ENCODE data around the gene HEATR5B.
"Not testable (repeated sequence)": the region's sequence is repeated elsewhere in the genome, so short reads cannot be mapped to it uniquely, and the experiment has no call there.

Gene HEATR5B

DNA sequence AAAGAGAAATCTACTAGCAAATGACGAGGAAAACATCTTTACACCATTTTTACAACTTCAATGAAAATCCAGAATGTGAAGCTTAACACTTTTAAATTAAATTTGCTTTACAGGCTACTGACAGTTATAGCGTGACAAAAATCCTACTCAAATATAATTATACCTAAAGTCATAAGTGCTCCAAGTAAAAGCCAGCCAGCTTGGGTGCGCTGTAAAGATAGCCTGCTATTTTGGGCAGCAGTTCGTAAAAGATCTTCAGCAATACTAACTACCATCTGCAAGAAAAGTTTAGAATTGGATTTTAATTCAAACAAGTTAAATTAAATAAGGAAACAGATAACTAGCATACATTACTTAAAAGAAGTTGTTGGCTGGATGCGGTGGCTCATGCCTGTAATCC, 22.4 kb downstream of the HEATR5B start:
- no peak for DNase-seq

DNA sequence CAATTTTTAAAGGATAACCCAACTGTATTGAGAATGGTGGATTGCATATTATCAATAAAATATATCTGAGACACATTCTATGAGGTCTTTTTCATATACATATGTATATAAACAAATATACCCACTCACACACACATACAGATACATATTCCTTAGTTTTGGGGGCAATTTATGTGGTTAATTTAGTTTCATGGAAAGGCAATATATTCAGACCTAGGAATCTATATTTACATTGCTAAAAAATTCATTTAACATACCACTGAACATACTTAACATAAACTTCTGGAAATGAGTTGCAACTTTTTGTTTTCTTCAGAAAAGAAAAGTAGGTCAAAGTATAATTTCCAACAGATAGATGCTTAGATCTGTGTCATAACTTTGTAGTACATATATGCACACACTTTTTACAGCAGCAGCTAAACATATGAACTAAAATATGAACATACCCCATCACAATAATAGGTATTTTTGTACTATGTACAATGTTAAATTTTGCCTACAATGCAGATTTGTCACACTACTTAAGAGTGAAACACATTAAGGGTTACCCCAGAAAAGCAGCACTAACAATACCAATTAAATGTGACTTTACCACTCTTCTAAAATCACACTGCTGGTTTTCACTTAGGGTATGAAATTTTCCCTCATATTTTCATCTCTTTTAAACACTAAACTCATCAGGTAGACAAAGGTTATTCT, 23.0 kb downstream of the HEATR5B start:
- DNase-seq = no peak

DNA sequence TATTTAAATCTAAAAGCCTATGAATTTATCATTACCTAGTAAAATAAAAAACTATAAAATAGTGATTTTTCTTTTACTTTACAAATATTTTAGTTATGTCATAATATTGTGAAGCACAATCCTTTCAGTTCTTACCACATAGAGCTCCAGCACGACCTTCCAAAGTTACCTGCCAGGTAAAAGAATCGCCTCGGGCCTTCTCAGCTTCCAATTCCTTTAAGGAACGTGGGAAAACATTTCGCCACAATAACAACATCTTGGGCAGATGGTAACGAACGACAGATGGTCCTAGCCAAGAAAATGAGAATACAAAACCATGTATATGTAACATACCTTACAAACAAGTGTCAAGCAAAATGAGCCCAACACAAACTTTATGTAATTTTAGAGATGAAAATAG, 23.7 kb downstream of the HEATR5B start:
- DNase-seq = no peak

DNA sequence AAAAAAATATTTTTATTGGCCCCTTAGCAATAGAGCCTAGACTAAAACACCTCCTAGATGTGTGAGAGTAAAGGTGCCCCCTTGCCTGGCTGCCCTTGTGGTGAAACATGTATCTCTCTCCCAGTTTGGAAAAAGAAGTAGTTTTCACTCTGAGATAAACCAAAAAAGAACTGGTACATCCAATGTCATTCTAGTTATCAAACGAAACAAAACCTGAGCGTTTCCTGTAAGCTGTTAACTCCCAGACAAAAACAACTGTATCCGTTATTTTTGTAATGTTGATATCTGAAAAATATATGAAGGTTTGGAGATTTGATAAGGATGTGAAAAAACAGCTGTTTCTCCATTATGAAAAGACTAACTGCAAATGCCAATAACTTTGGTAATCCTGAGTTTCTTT, 24.3 kb downstream of the HEATR5B start:
- DNase-seq = no peak

DNA sequence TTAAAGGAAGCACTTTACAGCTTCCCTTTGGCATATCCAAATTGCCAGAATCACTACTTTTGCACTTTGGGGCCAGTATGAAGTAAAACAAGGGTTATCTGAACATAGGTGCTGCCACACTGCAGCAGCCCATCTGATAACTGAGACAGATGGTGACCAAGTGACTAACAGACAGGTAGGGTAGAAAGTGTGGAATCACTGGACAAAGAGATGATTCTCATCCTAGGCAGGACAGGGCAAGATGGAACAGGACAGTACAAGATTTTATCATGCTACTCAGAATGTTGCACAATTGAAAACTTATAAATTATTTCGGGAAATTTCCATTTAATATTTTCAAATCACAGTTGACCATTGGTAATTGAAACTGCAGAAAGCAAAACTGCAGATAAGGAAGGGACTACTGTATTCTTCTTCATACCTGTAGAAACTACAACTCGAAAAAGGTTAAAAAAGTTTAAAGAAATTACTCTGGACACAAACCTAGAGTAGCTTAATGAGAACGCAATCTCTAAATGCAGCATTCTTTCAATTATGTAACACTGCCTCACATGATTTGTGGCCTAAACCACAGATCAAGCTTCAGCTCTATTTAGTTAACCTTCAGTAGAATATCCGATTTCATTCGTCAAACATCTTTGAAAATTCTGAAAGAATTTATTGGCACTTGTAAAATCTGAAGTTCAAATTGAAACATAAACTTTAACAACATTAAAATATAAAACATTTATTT, 31.4 kb downstream of the HEATR5B start:
- DNase-seq = no peak

DNA sequence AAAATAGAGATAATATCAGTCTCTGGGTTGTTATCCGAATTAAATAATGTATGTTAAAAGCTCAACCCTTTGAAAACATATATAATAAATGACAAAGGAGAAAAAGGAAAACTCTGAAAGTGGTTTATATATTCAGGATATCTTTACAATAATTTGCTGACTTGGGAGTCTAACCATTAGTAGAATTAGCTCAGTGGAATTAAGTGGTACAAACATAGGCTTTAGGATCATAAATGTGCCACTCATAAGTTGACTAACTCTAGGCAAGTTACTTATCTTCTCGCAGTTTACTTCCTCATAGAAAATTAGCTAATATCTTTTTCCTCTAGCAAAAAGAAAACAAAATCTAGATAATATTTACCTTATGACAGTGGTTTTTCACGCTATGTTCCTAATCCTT, 44.6 kb downstream of the HEATR5B start:
- no peak for DNase-seq

DNA sequence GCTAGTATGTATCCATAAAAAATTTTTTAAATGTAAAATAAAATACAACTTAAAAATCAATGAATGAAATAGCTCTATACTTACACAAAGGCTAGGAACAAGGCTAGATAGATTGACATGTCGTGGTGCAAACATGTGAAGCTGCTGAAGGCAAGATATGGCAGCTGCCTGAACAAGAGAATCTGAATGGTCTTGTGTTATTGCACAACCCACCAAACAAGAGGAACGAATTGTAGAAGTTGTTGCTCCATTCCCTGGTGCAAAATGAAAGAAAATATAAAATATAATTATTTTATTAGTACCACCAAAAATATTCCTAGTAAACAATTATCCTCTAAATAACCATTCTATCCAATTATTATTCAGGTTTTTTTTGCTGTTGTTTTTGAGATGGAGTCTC, 46.4 kb downstream of the HEATR5B start:
- no peak for DNase-seq

DNA sequence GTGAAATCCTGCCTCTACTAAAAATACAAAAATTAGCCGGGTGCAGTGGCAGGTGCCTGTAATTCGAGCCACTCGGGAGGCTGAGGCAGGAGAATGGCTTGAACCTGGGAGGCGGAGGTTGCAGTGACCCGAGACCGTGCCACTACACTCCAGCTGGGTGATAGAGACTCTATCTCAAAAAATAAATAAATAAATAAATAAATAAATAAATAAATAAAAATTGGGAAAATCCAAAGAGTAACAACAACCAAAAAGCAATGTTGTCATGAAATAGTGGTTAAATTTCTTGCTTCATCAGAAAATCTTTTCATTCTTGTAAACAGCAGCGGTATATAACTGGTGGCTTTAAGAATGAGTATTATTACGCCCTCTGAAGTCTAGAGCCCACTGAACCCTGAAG, 54.4 kb downstream of the HEATR5B start:
- DNase-seq = no peak

DNA sequence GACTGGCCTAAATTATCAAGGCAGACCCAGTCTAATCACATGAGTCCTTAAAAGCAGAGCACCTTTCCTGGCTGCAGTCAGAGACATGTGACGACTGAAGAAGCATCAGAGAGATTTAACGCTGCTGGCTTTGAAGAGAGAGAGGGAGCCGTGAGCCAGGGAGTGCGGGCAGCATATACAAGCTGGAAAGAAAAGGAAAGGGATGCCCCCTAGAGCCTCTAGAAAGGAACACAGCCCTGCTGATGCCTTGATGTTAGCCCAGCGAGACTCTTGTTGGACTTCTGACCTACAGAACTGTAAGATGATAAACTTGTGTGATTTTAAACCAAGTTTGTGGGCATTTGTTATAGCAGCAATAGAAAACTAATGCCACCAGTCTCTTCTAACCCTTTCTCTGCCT, 58.1 kb downstream of the HEATR5B start:
- DNase-seq = no peak

DNA sequence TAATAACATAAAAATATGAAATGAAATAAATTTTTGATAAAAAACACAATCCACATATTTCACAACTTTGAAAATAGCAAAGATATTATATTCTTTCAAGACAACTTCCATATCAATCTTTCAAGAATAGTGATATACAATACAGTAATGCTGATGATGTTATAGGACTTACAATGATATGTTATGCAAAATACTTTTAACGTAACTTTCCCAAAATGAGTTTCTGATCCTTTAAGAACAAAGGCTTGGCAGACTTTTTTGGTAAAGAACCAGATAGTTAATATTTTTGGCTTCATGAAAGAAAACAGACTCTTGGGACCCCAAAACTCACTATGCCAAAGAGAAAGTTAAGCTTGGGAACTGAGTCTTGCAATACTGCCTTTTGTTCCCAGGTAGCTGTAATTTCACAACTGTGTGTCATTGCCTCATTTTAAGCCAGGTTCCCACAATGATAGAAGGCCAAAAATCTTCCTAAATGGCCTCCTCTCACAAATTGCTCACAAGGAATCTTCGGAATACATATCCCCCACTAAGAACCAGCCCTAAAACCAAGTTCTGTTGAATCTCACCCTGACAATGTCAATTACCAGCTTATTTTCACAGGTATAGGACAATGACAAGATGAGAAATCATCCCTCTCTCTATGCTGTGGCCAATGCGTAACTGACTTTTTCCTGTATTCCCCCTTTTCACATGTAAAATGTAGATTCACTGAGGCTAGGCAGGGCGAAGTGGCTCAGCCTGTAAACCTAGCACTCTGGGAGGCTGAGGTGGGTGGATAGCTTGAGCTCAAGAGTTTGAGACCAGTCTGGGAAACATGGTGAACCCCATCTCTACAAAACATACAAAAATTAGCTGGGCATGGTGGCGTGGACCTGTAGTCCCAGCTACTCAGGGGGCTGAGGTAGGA, 63.0 kb downstream of the HEATR5B start:
- peak; percentile 1 for DNase-seq

DNA sequence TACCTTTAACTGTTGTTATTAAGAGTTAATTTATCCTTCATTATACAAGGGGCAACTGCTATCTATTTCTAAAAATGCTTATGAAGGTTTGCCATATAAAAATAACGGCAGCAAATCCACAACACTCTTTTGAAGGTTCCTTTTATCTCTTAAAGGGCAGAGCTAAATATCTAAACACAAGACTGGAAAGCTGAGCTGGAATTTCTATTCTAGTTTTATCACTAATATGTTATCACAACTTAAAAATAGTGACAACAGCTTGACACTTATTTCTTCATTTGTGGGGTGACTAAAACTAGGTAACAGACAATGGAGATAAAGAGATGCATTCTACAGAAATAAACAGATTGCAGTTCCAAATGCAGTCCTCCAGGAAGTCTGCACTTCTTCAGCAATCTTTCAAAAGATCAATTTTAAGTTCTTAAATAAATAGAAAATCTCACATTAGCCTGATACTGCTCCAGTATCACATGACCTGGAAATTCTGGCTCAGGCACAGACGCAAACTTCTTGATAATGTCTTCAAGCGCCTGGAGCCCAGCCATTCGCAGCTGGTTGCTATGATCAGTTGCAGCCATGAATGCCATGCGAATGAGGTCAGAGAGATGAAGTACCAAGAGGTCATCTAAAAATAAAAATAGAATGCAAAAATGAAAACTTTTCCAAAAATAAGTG, 63.8 kb downstream of the HEATR5B start:
- peak; percentile 85 for DNase-seq

DNA sequence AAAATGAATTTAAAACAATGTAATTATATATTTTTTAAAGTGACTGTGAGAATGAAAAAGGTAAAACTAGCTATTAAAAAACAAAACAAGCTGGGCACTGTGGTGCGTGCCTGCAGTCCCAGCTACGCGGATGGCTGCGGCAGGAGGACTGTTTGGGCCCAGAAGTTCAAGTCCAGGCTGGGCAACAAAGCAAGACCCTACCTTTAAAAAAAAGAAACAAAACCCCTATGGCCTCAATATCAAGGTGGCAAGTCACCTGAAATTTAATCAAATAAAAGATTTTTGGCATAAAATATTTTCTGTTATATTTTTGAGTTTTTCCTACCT, 70.9 kb downstream of the HEATR5B start:
- no peak for DNase-seq

DNA sequence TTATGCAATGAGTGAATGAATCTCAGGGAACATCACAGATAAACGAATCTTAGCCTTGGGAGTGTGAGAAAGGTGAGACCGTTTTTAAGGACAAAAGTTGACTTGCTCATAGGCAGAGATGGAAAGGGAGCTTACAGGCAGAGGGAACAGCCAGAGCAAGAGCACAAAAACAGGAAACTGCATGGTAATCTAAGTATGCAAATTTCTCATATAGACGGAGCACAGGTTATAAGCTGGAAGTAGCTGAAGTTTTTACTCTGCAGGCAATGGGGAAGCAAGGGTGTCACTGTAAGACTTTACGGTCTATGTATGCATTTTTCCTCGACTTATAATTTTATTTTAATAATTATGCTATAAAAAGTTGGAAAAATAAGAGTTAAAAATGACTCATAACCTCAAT, 73.0 kb downstream of the HEATR5B start:
- DNase-seq = no peak

DNA sequence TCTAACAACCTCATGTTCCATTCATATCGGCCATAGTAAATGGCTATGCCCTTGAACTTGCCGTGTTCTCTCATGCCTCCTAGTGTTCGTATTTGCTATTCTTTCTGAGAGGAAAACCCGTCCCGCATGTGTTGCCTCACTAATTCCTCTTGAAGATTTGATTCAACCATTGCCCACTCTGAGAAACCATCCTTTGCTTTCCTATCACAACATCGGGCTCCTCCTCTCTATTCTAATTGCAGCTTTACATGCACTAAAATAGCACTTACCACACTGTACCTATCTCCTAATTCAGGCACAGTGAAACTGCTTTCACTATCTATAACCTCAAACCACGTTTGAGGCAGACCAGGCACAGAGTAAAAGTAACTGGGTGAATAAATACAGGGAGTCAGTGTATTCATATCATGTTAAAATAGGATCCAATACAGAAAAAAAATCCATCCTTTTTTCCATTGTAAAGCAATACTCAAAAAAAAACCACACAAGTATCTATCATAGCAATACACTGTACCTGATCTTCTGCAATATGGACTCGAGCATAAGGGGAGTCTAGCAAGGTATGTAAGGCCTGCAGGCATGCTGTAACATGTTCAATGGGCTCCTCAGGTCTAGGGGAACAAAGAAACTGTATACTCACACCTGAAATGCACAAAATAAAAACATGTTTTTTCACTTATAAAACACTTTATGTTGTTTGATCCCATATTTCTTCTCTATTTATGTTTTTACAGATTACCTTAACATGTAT, 78.9 kb downstream of the HEATR5B start:
- DNase-seq = peak; percentile 30

DNA sequence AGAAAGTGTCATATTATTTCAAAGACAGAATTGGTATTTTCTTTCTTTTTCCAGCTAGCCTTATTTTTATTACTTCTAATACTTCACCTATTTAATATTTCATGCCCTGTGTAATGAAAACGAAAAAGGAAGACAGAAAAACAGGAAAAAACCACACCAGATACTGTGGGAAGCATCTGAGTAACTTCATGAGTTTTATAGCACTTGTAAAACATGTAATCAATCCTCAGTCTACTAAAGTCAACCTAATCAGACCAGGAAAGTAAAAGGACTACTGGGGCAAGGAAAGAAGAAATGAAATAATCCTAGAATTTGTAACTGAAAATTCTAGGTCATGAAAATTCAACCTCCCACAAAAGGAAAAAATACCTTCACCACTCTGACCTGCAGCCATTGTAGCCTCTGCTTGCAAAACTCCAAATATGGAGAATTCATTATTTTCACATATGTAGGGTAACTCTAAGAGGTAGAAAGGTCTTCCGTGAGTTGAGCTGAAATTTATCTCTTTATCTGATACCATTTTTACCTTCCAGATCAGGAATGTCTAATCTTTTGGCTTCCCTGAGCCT, 83.1 kb downstream of the HEATR5B start:
- DNase-seq = no peak

DNA sequence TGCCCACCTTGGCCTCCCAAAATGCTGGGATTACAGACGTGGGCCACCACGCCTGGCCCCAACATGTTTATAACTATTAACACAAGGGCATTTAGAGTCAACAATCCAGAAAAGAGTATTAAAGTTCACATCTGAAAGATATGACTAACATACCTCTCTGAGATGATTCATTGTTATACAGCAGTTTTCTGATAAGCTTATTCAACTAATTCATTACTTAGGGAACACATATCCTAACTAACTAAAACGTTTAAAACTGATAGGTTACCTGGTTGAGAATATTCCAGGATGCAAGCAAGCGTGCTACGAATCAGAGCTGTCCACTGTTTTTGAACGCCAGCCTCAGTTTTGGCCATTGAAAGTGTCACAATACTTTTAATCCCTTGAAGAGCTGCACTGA, 83.9 kb downstream of the HEATR5B start:
- DNase-seq = no peak

DNA sequence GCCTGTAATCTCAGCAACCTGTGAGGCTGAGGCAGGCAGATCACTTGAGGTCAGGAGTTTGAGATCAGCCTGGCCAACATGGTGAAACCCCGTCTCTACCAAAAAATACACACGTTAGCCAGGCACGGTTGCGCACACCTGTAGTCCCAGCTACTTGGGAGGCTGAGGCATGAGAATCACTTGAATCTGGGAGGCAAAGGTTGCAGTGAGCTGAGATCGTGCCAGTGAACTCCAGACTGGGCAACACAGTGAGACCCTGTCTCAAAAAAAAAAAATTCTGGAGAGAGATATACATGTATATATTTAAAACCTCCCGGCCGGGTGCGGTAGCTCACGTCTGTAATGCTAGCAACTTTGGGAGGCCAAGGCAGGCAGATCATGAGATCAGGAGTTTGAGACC, 84.8 kb downstream of the HEATR5B start:
- not testable (repeated sequence) for DNase-seq

DNA sequence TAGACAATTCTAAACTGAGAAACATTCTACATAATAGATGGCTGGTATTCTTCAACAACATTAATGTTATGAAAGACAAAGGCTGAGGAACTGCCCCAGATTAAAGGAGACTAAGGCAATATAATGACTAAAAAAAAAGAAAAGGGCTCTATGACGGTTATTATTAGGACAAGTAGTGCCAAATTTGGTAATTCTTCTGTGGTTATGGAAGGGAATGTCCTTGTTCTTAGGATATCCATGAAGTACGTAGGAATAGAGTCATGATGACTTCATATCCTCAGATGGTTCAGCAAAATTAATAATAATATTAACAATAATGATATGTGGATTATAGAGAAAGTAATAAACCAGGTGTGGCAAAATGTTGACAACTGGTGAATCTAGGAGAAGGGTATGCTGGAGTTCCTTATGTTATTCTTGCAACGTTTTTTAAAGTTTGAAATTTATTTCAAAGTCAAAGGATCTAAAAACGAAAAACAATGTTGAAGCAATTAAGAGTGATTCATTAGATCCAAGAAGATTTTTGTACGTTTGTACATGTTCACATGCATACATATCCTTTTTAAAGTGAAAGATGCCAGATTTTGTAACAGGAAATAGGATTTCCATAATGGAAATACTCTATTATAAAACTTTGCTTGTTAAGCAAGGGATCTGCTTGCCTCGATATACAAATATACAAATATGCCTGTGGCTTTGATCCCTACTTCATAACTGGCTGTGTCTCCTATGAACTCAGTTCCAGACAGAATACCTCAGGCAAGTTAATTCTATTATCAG, 90.1 kb downstream of the HEATR5B start:
- no peak for DNase-seq

DNA sequence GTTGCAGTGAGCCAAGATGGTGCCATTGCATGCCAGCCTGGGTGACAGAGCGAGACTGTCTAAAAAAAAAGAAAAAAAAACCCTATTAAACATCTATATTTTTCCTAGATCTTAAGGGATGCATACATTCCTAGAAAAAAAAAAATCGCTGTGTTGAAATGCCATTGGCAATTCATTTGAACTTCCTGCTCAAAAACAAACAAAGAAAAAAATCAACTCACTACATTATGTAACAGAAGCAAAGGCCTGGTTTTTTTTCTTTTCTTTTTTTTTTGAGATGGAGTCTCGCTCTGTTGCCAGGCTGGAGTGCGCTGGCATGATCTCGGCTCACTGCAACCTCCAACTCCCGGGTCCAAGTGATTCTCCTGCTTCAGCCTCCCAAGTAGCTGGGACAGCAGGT, 96.2 kb downstream of the HEATR5B start:
- DNase-seq = no peak

DNA sequence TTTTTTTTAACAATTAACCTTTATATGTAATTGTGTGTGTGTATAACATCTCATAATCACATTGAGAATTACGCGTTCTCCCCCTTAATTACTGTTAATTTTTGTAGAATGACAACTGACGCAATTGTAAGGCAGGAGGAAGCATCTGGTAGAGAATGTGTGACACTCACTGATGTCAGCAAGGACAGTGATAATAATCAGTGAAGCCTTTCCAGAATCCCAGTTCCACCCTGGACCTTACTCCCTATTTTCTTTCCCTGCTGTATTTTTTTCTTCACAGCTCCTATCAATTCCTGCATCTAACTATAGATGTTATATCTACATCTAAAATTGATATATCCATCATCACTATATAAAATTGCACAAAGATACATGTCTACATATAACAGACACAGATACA, 101.7 kb downstream of the HEATR5B start:
- DNase-seq = no peak

DNA sequence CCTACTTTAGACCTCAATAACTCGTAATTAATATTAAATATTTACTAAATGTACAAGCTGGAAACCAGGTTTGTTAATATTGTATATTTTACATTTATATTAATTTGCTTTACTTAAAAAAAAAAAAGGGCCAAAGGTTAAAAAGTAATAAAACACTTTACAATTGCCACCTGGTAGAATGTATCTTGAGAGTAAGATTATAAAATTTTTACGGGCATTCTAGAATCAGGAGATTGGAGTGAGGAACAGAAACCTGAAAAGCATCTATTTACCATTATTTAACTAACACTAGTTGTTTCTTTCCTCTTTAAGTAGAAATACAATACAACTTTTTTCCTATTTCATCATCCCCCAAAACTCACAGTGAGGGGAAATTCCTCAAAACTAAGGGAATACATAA, 102.3 kb downstream of the HEATR5B start:
- no peak for DNase-seq

All from fibroblast of skin of scalp (primary cell).